Ectodermal cell (in vitro differentiated cells): ENCODE results near the gene ITPKB.

Experiments used
- H3K27ac ChIP-seq: 2 replicates; pipeline ENCODE4 v1.7.0; 2013; ENCODE audit warnings: mild to moderate bottlenecking, low read depth, low read length; ENCODE audit not compliant: insufficient read depth, poor library complexity, severe bottlenecking
- H3K27me3 ChIP-seq: 2 replicates; pipeline ENCODE4 v1.7.0; 2013; ENCODE audit warnings: mild to moderate bottlenecking, low read length; ENCODE audit not compliant: insufficient read depth, control insufficient read depth, poor library complexity, severe bottlenecking
- H3K36me3 ChIP-seq: one replicate; pipeline ENCODE4 v1.7.0; 2013; ENCODE audit warnings: low read length; ENCODE audit not compliant: control insufficient read depth, insufficient read depth
- H3K4me1 ChIP-seq: one replicate; pipeline ENCODE4 v1.7.0; 2013; ENCODE audit warnings: low read length; ENCODE audit not compliant: control insufficient read depth, insufficient read depth
- H3K4me3 ChIP-seq: 2 replicates; pipeline ENCODE4 v1.7.0; 2013; ENCODE audit warnings: low read depth, low read length, control low read depth; ENCODE audit not compliant: insufficient read depth
- H3K9me3 ChIP-seq: 2 replicates; pipeline ENCODE4 v1.7.0; 2013; ENCODE audit warnings: mild to moderate bottlenecking, low read length, moderate library complexity; ENCODE audit not compliant: control insufficient read depth
- WGBS, 2 experiments: methylation state at CpG; one replicate each; pipeline ENCODE4 v1.1.7; 2013; ENCODE audit warnings: missing lambda C conversion rate in 2 of 2; 5-methylcytosine and 5-hydroxymethylcytosine counted together

The ITPKB gene

DNA sequence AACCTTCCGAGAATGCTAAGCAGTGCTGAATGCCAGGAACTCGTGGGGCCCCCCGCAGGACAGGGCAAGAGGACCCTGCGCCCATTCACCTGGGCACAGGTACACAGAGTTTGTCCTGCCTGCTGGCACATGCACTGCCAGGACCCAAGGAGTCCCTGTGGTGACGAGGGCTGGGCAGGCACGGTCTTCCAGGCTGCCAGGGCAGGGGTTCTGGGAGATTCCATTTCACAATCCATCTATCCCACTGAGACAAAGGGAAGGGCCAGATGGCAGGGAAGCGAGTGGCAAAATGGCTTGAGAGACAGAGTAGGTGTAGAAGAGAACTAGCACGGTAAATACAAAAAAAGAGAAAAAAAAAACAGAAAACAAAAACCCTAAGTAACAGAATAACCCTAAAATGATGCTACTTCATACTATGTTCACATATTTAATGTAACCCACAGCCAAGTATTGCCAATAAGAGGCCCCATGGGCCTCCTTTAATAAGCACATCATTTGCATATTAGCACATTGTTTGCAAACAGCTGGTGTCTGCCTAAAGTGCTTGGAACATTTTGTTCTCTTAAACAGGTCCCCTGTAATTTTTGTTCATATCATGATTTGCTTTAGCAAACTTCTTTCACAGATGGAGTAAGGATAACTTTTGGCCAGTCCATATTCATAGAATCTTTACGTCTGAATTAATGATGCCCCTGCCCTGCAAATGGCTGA lies 106.8 kb downstream of the ITPKB start:
- Histone ChIP-seq H3K27ac (no peak overlapping the region), H3K27me3 (peaks cover 1% of the 10 kb centered on the region), H3K4me3 (no peak overlapping the region), H3K9me3 (no peaks in the 10 kb centered on the region), H3K4me1 (peaks cover 4% of the 10 kb centered on the region), H3K36me3 (no peaks in the 10 kb centered on the region)
- WGBS, 2 experiments: 88 to 89% methylated on average over 8 to 9 of the region's 9 CpGs

DNA sequence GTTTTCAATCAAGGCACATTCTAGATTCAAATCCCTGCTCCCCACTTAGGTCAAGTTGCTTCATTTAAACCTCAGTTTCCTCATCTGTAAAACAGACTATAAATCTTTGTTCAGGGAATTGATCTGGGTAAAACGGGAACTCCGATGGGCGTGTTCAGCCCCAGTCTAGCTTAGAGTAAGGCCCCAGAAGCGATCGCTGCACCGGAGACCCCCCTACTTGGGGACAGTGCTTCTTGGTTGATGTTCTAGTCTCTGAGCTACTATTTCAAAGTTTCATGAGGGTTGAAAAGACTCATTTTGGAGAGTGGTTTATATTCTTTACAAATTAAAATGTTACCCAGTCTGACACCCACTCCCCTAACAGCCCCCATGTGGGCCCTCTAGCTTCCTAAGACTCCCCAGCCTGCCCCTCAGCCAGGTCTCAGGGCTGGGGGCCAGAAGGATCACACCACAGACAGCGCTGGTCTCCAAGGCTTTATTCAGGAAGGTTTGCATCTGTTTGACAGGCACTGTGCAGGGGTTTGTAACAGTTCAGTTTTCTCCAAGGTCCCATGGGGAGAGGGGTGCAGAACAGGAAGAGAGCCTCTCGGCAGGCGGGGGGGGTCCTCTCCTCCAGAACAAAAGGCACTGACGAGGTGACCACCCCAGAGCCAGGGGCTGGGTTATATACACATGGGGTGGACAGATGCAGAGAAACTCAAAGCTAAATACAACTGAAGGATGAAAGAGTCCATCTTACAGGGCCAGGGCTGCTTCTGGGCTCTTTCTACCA lies 107.7 kb downstream of the ITPKB start:
- Histone ChIP-seq H3K4me3 (no peak overlapping the region), H3K27ac (no peak overlapping the region), H3K27me3 (peaks cover 10% of the 10 kb centered on the region), H3K36me3 (no peaks in the 10 kb centered on the region), H3K4me1 (peaks cover 4% of the 10 kb centered on the region), H3K9me3 (no peaks in the 10 kb centered on the region)
- 80% methylated on average over 10 of the region's 10 CpGs for WGBS, 2 experiments

- no peak overlapping the region for H3K4me3 ChIP-seq
- peaks cover 15% of the 10 kb centered on the region for H3K27me3 ChIP-seq
- 91 to 94% methylated on average over 3 of the region's 3 CpGs for WGBS, 2 experiments
- H3K27ac ChIP-seq: no peak overlapping the region
- H3K4me1 ChIP-seq: peaks cover 4% of the 10 kb centered on the region
- H3K36me3 ChIP-seq: no peaks in the 10 kb centered on the region
- no peaks in the 10 kb centered on the region for H3K9me3 ChIP-seq
Measured at GRCh38 chr1:226630592-226630991, 108.5 kb downstream of the ITPKB start.

GRCh38 chr1:226629896-226630550 lies 109.1 kb downstream of the ITPKB start:
- WGBS, 2 experiments: 96 to 97% methylated on average over 6 of the region's 6 CpGs
- Histone ChIP-seq H3K4me1 (no peaks in the 10 kb centered on the region), H3K27ac (no peak overlapping the region), H3K27me3 (peaks cover 15% of the 10 kb centered on the region), H3K4me3 (no peak overlapping the region), H3K9me3 (no peaks in the 10 kb centered on the region), H3K36me3 (no peaks in the 10 kb centered on the region)

DNA sequence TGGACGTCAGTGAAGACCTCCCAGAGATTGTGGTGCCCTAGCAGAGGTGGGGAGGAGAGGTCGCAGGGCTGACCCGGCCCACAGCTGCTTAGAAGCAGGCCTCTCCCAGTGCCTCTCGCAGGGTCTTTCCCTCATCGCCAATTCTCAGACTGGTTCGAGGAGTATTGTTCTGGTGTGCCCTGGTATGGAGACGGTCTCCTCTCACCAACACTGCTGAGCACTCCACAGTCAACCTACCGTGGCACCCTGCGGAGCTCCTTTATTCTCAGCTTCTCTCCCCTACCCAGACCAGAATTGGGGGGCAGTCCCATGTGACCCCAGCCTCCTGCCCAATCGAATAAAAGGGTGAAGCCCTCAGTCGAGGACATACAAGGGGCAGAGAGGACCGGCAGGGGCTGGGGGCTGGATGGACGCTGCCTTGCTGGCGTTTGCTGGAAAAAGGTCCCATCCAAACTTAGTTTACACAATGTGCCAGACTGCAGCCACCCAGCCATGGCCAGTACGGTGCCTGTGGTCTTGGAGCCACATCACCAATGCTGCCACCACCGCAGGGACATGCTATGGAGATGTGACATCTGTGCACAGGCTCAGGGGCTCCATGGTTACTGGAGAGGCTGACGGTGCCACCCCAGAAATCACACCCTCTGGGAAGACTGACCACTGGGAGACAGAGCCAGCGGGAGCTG lies 109.7 kb downstream of the ITPKB start:
- 90 to 93% methylated on average over 18 of the region's 18 CpGs for WGBS, 2 experiments
- no peak overlapping the region for H3K4me3 ChIP-seq
- no peaks in the 10 kb centered on the region for H3K9me3 ChIP-seq
- no peaks in the 10 kb centered on the region for H3K4me1 ChIP-seq
- H3K27ac ChIP-seq: no peak overlapping the region
- no peaks in the 10 kb centered on the region for H3K36me3 ChIP-seq
- peaks cover 15% of the 10 kb centered on the region for H3K27me3 ChIP-seq

- no peak overlapping the region for H3K4me3 ChIP-seq
- H3K9me3 ChIP-seq: no peaks in the 10 kb centered on the region
- no peak overlapping the region for H3K27ac ChIP-seq
- H3K27me3 ChIP-seq: peaks cover 15% of the 10 kb centered on the region
- H3K4me1 ChIP-seq: no peaks in the 10 kb centered on the region
- H3K36me3 ChIP-seq: no peaks in the 10 kb centered on the region
- 94% methylated on average over 9 to 10 of the region's 10 CpGs for WGBS, 2 experiments
Measured at GRCh38 chr1:226628612-226629155, 110.4 kb downstream of the ITPKB start.

DNA sequence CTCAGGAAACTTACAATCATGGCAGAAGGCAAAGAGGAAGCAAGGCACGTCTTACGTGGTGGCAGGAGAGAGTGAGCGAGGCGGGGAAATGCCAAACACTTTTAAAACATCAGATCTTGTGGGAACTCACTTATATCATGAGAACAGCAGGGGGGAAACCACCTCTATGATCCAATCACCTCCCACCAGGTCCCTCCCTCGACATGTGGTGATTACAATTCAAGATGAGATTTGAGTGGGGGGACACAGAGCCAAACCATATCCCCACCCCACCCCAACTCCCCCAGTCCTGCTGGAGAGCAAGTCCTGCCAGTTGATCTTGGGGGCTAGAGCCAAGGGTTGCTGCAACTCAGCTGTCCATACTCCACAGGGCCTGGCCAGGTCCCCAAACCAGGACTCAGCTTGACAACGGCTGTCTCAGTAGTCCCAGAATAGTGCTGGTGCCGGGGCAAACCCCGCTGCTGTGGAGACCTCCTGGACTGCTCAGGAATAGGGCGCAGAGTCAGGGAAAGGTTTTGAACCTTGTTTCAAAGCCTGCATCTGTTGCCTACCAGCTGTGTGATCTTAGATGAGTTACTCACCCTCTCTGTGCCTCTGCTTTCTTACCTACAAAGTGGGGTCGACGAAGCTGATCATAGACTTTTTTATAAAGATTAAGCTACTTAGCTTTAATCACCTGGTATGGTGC lies 111.0 kb downstream of the ITPKB start:
- Histone ChIP-seq H3K9me3 (no peaks in the 10 kb centered on the region), H3K4me1 (no peaks in the 10 kb centered on the region), H3K27ac (no peak overlapping the region), H3K4me3 (no peak overlapping the region), H3K27me3 (peaks cover 15% of the 10 kb centered on the region), H3K36me3 (no peaks in the 10 kb centered on the region)
- WGBS, 2 experiments: 92 to 94% methylated on average over 11 of the region's 11 CpGs

DNA sequence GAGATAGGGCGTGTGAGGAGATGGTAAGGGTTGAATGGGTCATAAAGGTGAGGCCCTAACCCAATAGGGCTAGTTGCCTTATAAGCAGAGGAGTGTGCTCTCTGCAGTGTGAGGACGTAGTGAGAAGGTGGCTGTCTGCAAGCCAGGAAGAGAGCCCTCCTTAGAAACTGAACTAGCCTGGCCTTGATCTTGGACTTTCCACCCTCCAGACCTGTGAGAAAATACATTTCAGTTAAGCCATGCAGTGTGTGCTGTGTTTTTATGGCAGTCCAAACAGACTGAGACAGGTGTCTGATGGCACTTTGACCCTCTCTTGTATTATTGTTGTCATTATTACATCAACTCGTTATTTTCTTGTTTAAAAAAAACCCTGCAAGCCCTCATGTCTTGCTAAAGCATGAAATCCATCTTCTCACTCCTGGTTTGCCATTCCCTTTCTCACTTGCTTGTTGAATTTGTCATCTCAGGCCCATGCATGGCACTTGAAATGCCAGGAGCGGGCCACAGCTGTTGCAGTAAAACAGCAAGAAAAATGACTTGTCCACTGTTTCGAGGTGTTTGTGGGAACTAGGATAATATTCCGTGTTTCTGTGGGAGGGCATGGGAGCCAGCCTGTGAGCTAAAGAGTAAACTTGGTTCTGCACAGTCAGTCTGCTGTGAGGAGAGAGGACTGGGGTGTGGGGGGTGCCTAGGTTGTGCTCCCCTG lies 111.9 kb downstream of the ITPKB start:
- H3K27me3 ChIP-seq: peaks cover 15% of the 10 kb centered on the region
- H3K36me3 ChIP-seq: no peaks in the 10 kb centered on the region
- 76 to 78% methylated on average over 6 of the region's 6 CpGs for WGBS, 2 experiments
- no peaks in the 10 kb centered on the region for H3K9me3 ChIP-seq
- H3K27ac ChIP-seq: no peak overlapping the region
- no peaks in the 10 kb centered on the region for H3K4me1 ChIP-seq
- no peak overlapping the region for H3K4me3 ChIP-seq

GRCh38 chr1:226626577-226626956 lies 112.5 kb downstream of the ITPKB start:
- Histone ChIP-seq H3K36me3 (no peaks in the 10 kb centered on the region), H3K9me3 (no peaks in the 10 kb centered on the region), H3K27ac (no peak overlapping the region), H3K4me3 (no peak overlapping the region), H3K27me3 (peaks cover 15% of the 10 kb centered on the region), H3K4me1 (no peaks in the 10 kb centered on the region)
- WGBS, 2 experiments: 9 to 10% methylated on average over 11 of the region's 11 CpGs
